A549 (cell line): Measurements from ENCODE around the gene KRT8. TPM values are rescaled to one million over a fixed set of nuclear protein-coding genes. Genes with fewer than 3 reads are reported as not detected.

Source experiments
- ATAC-seq, 2 experiments: fragments of 200-7000 bp in 1 of 2; fragments of >200 bp in 1 of 2; cut with Nextera tagmentation in 1 of 2; cut with Tn5 transposase in 1 of 2; 3 replicates each; pipeline versions ENCODE4 v1.8.0 to v1.9.1; 2018 to 2020; ENCODE audit warnings: mild to moderate bottlenecking in 1 of 2, moderate library complexity in 1 of 2
- CTCF ChIA-PET: fragments of 300-600 bp; sonication (Branson Sonifier 250); formaldehyde crosslinking; extraction: SDS; loops from one replicate; lab custom pipeline; 2021; ENCODE audit warnings: antibody characterized with exemption, inconsistent platforms; lab: Yijun Ruan, JAX
- POLR2A ChIA-PET: fragments of 350-600 bp; formaldehyde crosslinking; extraction: SDS; loops from one replicate; lab custom pipeline; 2021; ENCODE audit warnings: antibody characterized with exemption, inconsistent platforms; lab: Yijun Ruan, JAX
- DNase-seq, 2 experiments: peaks; one replicate each; pipeline versions ENCODE4 v3.0.0 to v3.0.0-alpha.2; 2011 to 2016; ENCODE audit warnings: low read depth in 1 of 2, low spot score in 1 of 2
- FAIRE-seq: peaks from 2 replicates; lab custom pipeline; 2011; peaks lifted over from hg19 to GRCh38; lab: Jason Lieb, UNC
- H3K27ac ChIP-seq, 2 experiments: fragments of >200 bp; sonication (Bioruptor Twin); formaldehyde crosslinking; 3 replicates each; pipeline ENCODE4 v1.5.1; 2016 to 2017
- H3K4me1 ChIP-seq: fragments of >200 bp; sonication (Bioruptor Twin); formaldehyde crosslinking; 3 replicates; pipeline ENCODE4 v1.6.1; 2016
- H3K4me2 ChIP-seq: fragments of >200 bp; sonication (Bioruptor Twin); formaldehyde crosslinking; 3 replicates; pipeline ENCODE4 v1.6.1; 2016
- H3K4me3 ChIP-seq: fragments of >200 bp; sonication (Bioruptor Twin); formaldehyde crosslinking; 3 replicates; pipeline ENCODE4 v1.5.1; 2016
- H3K9me3 ChIP-seq: fragments of >200 bp; sonication (Bioruptor Twin); formaldehyde crosslinking; 3 replicates; pipeline ENCODE4 v1.6.1; 2016
- ATOH8 ChIP-seq: fragments of 250-450 bp; sonication (Bioruptor Pico); IDR thresholded peaks from 2 replicates; pipeline ENCODE4 v1.5.0; 2020; ENCODE audit warnings: low read depth, mild to moderate bottlenecking, moderate library complexity
- BHLHE40 ChIP-seq: IDR thresholded peaks from 2 replicates; pipeline ENCODE4 v1.6.1; 2012; ENCODE audit warnings: low read depth, low read length, inconsistent platforms
- CBX8 ChIP-seq: fragments of 200-600 bp; sonication (generic); IDR thresholded peaks from 2 replicates; pipeline ENCODE4 v1.6.1; 2016
- CEBPB ChIP-seq, 2 experiments: fragments of >200 bp in 1 of 2; sonication (Bioruptor Twin) in 1 of 2; formaldehyde crosslinking in 1 of 2; IDR thresholded peaks; 2 replicates each; pipeline ENCODE4 v1.6.1; 2012 to 2016
- EHF ChIP-seq: fragments of 250-450 bp; sonication (Bioruptor Pico); IDR thresholded peaks from 2 replicates; pipeline ENCODE4 v1.5.0; 2020; ENCODE audit warnings: mild to moderate bottlenecking
- EHMT2 ChIP-seq: fragments of 200-600 bp; sonication (generic); IDR thresholded peaks from 2 replicates; pipeline ENCODE4 v1.6.1; 2016; ENCODE audit warnings: antibody characterized with exemption, low read depth, mild to moderate bottlenecking, moderate library complexity
- EP300 ChIP-seq, 2 experiments: fragments of >200 bp; sonication (Bioruptor Twin); formaldehyde crosslinking; IDR thresholded peaks; 2 replicates in 1 of 2; 3 replicates in 1 of 2; pipeline ENCODE4 v1.6.1; 2016 to 2017
- ESRRA ChIP-seq: fragments of 150-350 bp; IDR thresholded peaks from 2 replicates; pipeline ENCODE4 v1.6.1; 2014; ENCODE audit warnings: mild to moderate bottlenecking, low read length, borderline replicate concordance
- FOSB ChIP-seq: fragments of 250-450 bp; sonication (Bioruptor Pico); IDR thresholded peaks from 2 replicates; pipeline ENCODE4 v1.5.0; 2020; ENCODE audit warnings: mild to moderate bottlenecking, moderate library complexity
- FOXS1 ChIP-seq: fragments of 250-450 bp; sonication (Bioruptor Pico); IDR thresholded peaks from 2 replicates; pipeline ENCODE4 v1.5.0; 2020; ENCODE audit warnings: mild to moderate bottlenecking, moderate library complexity
- GATA3 ChIP-seq: IDR thresholded peaks from 2 replicates; pipeline ENCODE4 v1.6.1; 2012; ENCODE audit warnings: borderline replicate concordance
- HDAC2 ChIP-seq: fragments of 200-600 bp; sonication (generic); IDR thresholded peaks from 2 replicates; pipeline ENCODE4 v1.6.1; 2016
- HES2 ChIP-seq: fragments of >200 bp; sonication (Bioruptor Twin); formaldehyde crosslinking; IDR thresholded peaks from 2 replicates; pipeline ENCODE4 v1.6.1; 2016
- HOXB13 ChIP-seq: fragments of 250-450 bp; sonication (Bioruptor Pico); IDR thresholded peaks from 2 replicates; pipeline ENCODE4 v1.5.0; 2020; ENCODE audit warnings: low read depth, mild to moderate bottlenecking, moderate library complexity
- JUNB ChIP-seq: fragments of >200 bp; sonication (Bioruptor Twin); formaldehyde crosslinking; IDR thresholded peaks from 2 replicates; pipeline ENCODE4 v1.6.1; 2016
- KDM1A ChIP-seq: fragments of 200-600 bp; sonication (generic); IDR thresholded peaks from 2 replicates; pipeline ENCODE4 v1.6.1; 2016; ENCODE audit warnings: low read depth, mild to moderate bottlenecking
- MAFK ChIP-seq: fragments of 450-650 bp; IDR thresholded peaks from 2 replicates; pipeline ENCODE4 v1.6.1; 2014; ENCODE audit not compliant: partially characterized antibody
- MAZ ChIP-seq: fragments of 150-350 bp; IDR thresholded peaks from 2 replicates; pipeline ENCODE4 v1.6.1; 2014; ENCODE audit warnings: antibody characterized with exemption, low read depth, low read length, borderline replicate concordance
- NPAS2 ChIP-seq: fragments of 250-450 bp; sonication (Bioruptor Pico); IDR thresholded peaks from 2 replicates; pipeline ENCODE4 v1.8.0; 2022; ENCODE audit warnings: mild to moderate bottlenecking, moderate library complexity, borderline replicate concordance
- PBX3 ChIP-seq: IDR thresholded peaks from 2 replicates; pipeline ENCODE4 v1.6.1; 2012
- POLR2A ChIP-seq: IDR thresholded peaks from 2 replicates; pipeline ENCODE4 v1.6.1; 2012; ENCODE audit warnings: mild to moderate bottlenecking, low read length
- RCOR1 ChIP-seq: fragments of 150-350 bp; IDR thresholded peaks from 2 replicates; pipeline ENCODE4 v1.6.1; 2014; ENCODE audit warnings: antibody characterized with exemption, low read length, low read depth
- RNF2 ChIP-seq: fragments of 200-600 bp; sonication (generic); IDR thresholded peaks from 2 replicates; pipeline ENCODE4 v1.6.1; 2016; ENCODE audit warnings: low read depth, mild to moderate bottlenecking, antibody characterized with exemption, moderate library complexity, borderline replicate concordance
- SMC3 ChIP-seq: fragments of >200 bp; sonication (Bioruptor Twin); formaldehyde crosslinking; IDR thresholded peaks from 3 replicates; pipeline ENCODE4 v1.6.1; 2018; ENCODE audit warnings: inconsistent platforms
- TFCP2L1 ChIP-seq: fragments of 250-450 bp; sonication (Bioruptor Pico); IDR thresholded peaks from 2 replicates; pipeline ENCODE4 v1.5.0; 2021; ENCODE audit warnings: mild to moderate bottlenecking
- TP53 ChIP-seq: fragments of 250-450 bp; sonication (Bioruptor Pico); IDR thresholded peaks from 2 replicates; pipeline ENCODE4 v1.5.0; 2021; ENCODE audit warnings: mild to moderate bottlenecking, moderate library complexity
- ZFP36 ChIP-seq: fragments of 450-650 bp; IDR thresholded peaks from 2 replicates; pipeline ENCODE4 v1.6.1; 2014; ENCODE audit warnings: borderline replicate concordance; ENCODE audit not compliant: partially characterized antibody
- ZNF302 ChIP-seq: fragments of 250-450 bp; sonication (Bioruptor Pico); IDR thresholded peaks from 2 replicates; pipeline ENCODE4 v1.9.0; 2021; ENCODE audit warnings: inconsistent platforms, mild to moderate bottlenecking, moderate library complexity
- WGBS: methylation state at CpG from one replicate; pipeline ENCODE4 v1.1.6; 2017; ENCODE audit errors: missing lambda C conversion rate; 5-methylcytosine and 5-hydroxymethylcytosine counted together
- polyA plus RNA-seq, 4 experiments: library from polyadenylated mRNA; depleted of rRNA in 3 of 4; stranded (reverse); fragments of >200 nt; fragmentation: RNase III in 1 of 4; extraction: RNeasy Plus Mini Kit Qiagen cat#74134 plus additional on column Dnase treatment in 1 of 4; gene quantifications; 2 replicates in 3 of 4; 3 replicates in 1 of 4; pipeline ENCODE4 v1.2.3, GENCODE V29; 2011 to 2017
- TF ChIP-seq, protein P1 (sequence below): fragments of 250-450 bp; sonication (Bioruptor Pico); IDR thresholded peaks from 2 replicates; pipeline ENCODE4 v1.5.0; 2021; ENCODE audit warnings: mild to moderate bottlenecking, moderate library complexity, borderline replicate concordance
- TF ChIP-seq, protein P2 (sequence below): fragments of 450-650 bp; IDR thresholded peaks from 2 replicates; pipeline ENCODE4 v1.6.1; 2014; ENCODE audit warnings: antibody characterized with exemption

Gene KRT8
- polyA plus RNA-seq, 2 of the 4 experiments (the other 2 are of a cell fraction): 2,250 to 3,633 TPM

GRCh38 chr12:52899338-52900035 lies 5.4 kb downstream of the KRT8 start (continued):
- TF ChIP-seq, protein P1, sequence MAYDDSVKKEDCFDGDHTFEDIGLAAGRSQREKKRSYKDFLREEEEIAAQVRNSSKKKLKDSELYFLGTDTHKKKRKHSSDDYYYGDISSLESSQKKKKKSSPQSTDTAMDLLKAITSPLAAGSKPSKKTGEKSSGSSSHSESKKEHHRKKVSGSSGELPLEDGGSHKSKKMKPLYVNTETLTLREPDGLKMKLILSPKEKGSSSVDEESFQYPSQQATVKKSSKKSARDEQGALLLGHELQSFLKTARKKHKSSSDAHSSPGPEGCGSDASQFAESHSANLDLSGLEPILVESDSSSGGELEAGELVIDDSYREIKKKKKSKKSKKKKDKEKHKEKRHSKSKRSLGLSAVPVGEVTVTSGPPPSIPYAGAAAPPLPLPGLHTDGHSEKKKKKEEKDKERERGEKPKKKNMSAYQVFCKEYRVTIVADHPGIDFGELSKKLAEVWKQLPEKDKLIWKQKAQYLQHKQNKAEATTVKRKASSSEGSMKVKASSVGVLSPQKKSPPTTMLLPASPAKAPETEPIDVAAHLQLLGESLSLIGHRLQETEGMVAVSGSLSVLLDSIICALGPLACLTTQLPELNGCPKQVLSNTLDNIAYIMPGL (CRISPR knock-in tag): peak; percentile 73; the same call in 1 of the 2 replicates
- TF ChIP-seq HES2: no peak
- TF ChIP-seq JUNB: no peak
- no peak for TF ChIP-seq RNF2
- no peak for TF ChIP-seq GATA3
- TF ChIP-seq EHF (CRISPR knock-in tag): peak; percentile 30; the same call in 1 of the 2 replicates
- no peak for TF ChIP-seq RCOR1
- no peak for TF ChIP-seq MAFK
- TF ChIP-seq MAZ: no peak
- no peak for TF ChIP-seq POLR2A
- no peak for TF ChIP-seq EP300 (IDR thresholded peaks at IDR 0.05)
- TF ChIP-seq, all 56 proteins: peak for 9

- DNase-seq: no peak
- H3K4me1 ChIP-seq: peaks cover 71% of the 10 kb centered on the region
- WGBS: 24% methylated on average over 3 of the region's 3 CpGs
- TF ChIP-seq ATOH8 (CRISPR knock-in tag): no peak
- TF ChIP-seq EHMT2: no peak
- TF ChIP-seq ESRRA: no peak
- peak; percentile 49; the same call in 1 of the 2 replicates for TF ChIP-seq PBX3
- no peak for TF ChIP-seq RCOR1
- TF ChIP-seq SMC3: no peak
- TF ChIP-seq BHLHE40: no peak
- no peak for TF ChIP-seq MAZ
- TF ChIP-seq CBX8: no peak
- no peak for TF ChIP-seq RNF2
- peak; percentile 23; the same call in 1 of the 2 replicates for TF ChIP-seq GATA3
- peak; percentile 92 for TF ChIP-seq FOSB (CRISPR knock-in tag)
- TF ChIP-seq HOXB13 (CRISPR knock-in tag): no peak
- peak; percentile 25 for TF ChIP-seq TP53 (CRISPR knock-in tag)
- TF ChIP-seq ZNF302 (CRISPR knock-in tag): no peak
- no peak for TF ChIP-seq JUNB
- TF ChIP-seq NPAS2 (CRISPR knock-in tag): no peak
- TF ChIP-seq FOXS1 (CRISPR knock-in tag): no peak; the same call in 1 of the 2 replicates
- TF ChIP-seq, protein P1 (CRISPR knock-in tag): no peak
- no peak for TF ChIP-seq HDAC2
- peak; percentile 15; the same call in 1 of the 2 replicates for TF ChIP-seq TFCP2L1 (CRISPR knock-in tag)
- TF ChIP-seq, protein P2, sequence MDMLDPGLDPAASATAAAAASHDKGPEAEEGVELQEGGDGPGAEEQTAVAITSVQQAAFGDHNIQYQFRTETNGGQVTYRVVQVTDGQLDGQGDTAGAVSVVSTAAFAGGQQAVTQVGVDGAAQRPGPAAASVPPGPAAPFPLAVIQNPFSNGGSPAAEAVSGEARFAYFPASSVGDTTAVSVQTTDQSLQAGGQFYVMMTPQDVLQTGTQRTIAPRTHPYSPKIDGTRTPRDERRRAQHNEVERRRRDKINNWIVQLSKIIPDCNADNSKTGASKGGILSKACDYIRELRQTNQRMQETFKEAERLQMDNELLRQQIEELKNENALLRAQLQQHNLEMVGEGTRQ: no peak
- TF ChIP-seq ZFP36: no peak
- TF ChIP-seq KDM1A: no peak
- no peak for TF ChIP-seq CEBPB (IDR thresholded peaks at IDR 0.05)
Measured at GRCh38 chr12:52896190-52897100, 8.4 kb downstream of the KRT8 start.

More at GRCh38 chr12:52896190-52897100, 8.4 kb downstream of the KRT8 start:
- peak overlapping the region; percentile 7; the same call in 1 of the 3 replicates for H3K4me3 ChIP-seq
- peak overlapping the region; percentile 93 for H3K4me2 ChIP-seq
- ATAC-seq (peak; percentile 41 to 58; a peak in 5 of 6 replicates), FAIRE-seq (no peak)
- ChIA-PET CTCF (interaction anchor here (0.7 to 20.5 kb wide), 18 partner anchors 10 to 97 kb away, joined by 3 to 440 read pairs (median 4); partner anchors contain the start of genes KRT18 and KRT8), POLR2A (interaction anchor here (0.7 to 4.8 kb wide), 11 partner anchors 8 to 118 kb away, joined by 3 to 75 read pairs (median 6); partner anchors contain the start of genes KRT18 and KRT8)
- H3K9me3 ChIP-seq: no peaks in the 10 kb centered on the region
- H3K27ac ChIP-seq: peak overlapping the region; percentile 78 to 91
